HG02610 (cell line): ENCODE measurements around the gene AGAP1.

Experiments used
- ATAC-seq: cut with Tn5 transposase; IDR thresholded peaks from one replicate; pipeline ENCODE4 v1.9.1; 2021; ENCODE audit warnings: mild to moderate bottlenecking, moderate library complexity; ENCODE audit not compliant: unreplicated experiment

The AGAP1 gene

GRCh38 chr2:235855011-235855410 lies 361.2 kb downstream of the AGAP1 start:
- no peak for ATAC-seq

GRCh38 chr2:235856151-235856854 lies 362.5 kb downstream of the AGAP1 start:
- ATAC-seq: no peak

DNA sequence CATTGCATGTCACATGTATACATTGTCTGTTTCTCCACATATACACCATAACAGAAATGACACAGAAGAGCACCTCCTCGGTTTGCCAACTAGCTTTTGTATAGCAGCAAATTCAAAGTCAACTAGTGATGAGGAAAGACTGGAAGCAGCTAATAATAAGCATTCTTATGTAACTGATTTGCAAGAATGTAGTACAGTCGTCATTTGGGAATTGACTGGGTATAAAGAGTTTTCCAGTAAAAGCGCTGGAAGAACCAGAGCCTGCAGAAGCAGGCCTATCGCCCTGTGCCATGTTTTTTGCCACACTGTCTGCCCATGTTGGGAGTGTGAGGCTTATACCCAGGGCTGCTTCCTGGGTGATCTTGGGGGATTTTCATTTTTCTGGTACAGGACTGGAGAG lies 363.8 kb downstream of the AGAP1 start:
- ATAC-seq: no peak

DNA sequence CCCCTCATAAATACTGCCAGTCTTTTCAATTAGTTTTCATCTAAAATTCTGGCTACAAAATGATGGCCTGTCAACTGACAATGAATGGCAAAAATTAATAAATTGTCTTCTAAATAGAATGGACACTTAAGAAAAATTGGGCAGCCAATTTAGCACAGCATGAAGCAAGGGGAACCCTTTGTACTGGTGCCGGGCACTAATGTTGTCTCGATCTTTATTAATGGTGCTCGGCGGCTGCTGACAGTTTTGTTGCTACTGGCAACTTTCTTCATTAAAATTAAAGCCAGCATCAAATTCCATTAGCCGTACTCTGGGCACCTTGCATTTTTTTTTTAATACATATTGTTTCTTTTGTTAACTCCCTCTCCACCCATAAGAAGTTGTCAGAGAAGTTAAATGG lies 365.0 kb downstream of the AGAP1 start:
- ATAC-seq: no peak

DNA sequence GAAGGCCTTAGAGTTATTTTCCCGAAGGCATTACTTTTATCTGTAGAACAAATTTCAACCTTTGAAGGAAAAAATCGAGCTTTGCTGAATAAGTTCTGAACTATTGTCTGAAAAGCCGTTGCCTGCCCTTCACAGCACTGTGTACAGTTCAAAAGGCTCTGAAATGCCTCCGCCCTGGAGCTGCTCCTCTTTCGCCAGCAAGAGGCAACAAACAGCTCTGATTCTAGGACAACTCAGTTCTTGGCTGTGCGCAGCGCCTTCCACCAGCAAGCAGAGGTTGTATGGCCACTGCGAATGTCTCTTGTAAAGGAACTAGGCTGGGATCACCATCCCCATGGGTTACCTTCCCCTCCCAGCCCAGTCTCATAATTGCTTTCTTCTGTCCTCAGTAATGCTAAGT lies 365.8 kb downstream of the AGAP1 start:
- no peak for ATAC-seq

DNA sequence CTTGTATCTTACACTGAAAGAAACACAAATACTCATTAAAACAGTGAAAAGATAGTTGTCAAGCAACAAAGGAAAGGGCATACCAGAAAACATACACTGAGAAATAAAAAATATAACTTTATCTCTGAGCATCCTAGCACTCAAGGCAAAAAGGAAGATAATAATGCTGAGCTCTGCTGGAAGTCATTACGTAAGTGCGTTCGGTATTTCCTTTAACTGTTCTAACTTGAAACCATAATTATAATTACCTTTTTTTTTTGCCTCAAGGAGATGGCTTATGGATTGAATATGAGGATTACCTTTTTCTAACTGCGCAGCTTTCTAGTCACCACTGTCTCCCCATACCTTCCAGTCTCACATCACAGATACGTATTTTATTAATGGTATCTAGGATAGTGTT lies 366.3 kb downstream of the AGAP1 start:
- ATAC-seq: no peak

GRCh38 chr2:235860871-235861270 lies 367.0 kb downstream of the AGAP1 start:
- no peak for ATAC-seq

DNA sequence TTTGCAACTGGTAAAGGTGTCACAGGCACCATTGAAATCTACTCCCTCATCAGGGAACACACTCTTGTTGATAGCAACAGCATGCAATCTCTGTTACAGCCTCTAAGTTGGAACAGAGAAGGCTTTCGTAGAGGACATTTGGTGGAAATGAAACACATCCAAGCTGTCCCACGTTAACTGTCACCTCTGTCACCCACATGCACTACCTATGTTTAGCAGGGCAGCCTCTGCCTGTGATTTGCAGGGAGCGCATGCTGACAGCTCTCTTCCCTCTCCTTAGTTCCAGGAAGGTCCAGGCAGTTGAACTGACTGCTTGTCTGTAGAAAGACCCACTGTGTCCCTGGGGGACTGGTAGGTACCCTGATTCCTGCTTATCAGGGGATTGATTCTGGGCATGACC lies 367.5 kb downstream of the AGAP1 start:
- no peak for ATAC-seq

DNA sequence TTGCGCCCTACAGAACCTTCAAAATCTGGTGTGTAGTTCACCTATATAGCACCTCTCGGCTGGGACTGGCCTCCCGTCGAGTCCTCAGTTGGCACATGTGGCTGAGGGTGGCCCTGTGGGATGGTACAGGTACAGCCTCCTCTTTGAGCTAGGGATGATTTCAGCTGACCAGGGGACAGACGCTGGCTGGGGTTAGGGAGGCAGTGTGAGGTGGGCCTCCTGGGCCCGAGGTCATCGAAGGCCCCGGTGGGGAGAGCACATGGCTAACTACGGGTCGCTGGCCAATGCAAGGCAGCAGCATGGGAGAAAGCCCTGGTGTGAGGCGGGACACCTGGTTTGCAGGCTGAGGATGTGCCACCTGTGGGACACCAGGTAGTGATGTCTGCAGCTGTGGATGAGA lies 369.6 kb downstream of the AGAP1 start:
- no peak for ATAC-seq

- no peak for ATAC-seq
These were observed 370.5 kb downstream of the AGAP1 start for GRCh38 chr2:235864302-235864701.

DNA sequence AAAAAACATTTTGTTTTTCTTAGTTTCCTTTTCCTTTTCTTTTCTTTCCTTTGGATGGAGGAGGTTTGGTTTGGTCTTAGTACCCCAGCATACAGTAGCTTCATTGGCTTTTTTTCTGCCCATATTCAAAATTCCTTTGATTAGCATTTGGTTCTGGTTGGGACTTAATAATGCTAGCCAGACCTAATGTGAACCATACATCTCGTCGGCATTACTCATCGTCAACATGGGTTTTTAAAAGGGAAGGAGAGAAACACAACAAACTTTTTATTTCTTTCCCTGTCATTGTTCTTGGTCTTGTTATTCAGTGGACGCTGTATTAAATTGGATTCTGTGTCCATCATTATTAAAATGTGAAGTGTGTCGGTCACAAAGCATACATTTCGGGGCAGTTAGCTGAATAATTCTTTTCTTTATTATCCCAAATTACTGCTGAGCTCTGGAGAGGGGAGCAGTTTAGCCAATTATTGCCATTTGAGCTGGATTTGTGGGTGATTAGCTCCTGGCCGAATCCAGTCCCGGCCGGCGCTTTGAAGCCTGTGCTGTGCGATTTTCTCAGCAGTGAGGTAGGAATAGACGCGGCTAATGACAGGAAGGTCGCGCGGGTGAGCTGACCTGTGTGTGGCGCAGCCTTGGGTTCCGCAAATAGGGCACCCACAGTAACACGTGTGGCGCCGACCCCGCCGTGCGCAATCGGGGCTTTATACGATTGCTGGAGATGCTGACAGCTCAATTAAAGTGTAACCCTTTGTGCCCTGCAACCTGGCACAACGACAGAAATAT lies 371.1 kb downstream of the AGAP1 start:
- no peak for ATAC-seq

GRCh38 chr2:235866373-235866772 lies 372.5 kb downstream of the AGAP1 start:
- ATAC-seq: no peak

GRCh38 chr2:235868224-235868623 lies 374.4 kb downstream of the AGAP1 start:
- ATAC-seq: no peak

- ATAC-seq: no peak
These were observed 374.8 kb downstream of the AGAP1 start for GRCh38 chr2:235868645-235869044.

- ATAC-seq: no peak
These were observed 376.7 kb downstream of the AGAP1 start for GRCh38 chr2:235870515-235870914.

GRCh38 chr2:235876099-235876679 lies 382.3 kb downstream of the AGAP1 start:
- no peak for ATAC-seq

- no peak for ATAC-seq
These were observed 383.5 kb downstream of the AGAP1 start for GRCh38 chr2:235877275-235877802.

GRCh38 chr2:235879116-235879515 lies 385.3 kb downstream of the AGAP1 start:
- no peak for ATAC-seq

- no peak for ATAC-seq
These were observed 389.8 kb downstream of the AGAP1 start for GRCh38 chr2:235883675-235884074.

DNA sequence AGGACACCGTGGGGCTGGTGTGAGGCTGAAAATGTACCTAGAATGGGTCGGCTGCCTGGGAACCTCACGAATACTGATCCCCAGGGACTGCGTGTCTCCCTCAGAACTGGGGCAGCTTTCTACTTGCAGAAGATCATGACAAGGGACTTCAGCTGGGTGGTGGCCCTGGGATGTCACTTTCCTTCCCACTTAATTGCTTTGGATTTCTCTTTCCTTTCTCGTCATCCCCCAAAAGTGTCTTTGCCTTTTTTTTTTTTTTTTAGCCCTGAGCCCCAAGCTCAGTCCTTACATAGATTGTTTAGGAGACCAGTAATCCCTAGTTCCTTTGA lies 395.4 kb downstream of the AGAP1 start:
- no peak for ATAC-seq

- no peak for ATAC-seq
These were observed 399.4 kb downstream of the AGAP1 start for GRCh38 chr2:235893129-235893698.

- ATAC-seq: no peak
These were observed 401.0 kb downstream of the AGAP1 start for GRCh38 chr2:235894839-235895238.
